Measurements from ENCODE around the gene PPRC1.

The PPRC1 gene

DNA sequence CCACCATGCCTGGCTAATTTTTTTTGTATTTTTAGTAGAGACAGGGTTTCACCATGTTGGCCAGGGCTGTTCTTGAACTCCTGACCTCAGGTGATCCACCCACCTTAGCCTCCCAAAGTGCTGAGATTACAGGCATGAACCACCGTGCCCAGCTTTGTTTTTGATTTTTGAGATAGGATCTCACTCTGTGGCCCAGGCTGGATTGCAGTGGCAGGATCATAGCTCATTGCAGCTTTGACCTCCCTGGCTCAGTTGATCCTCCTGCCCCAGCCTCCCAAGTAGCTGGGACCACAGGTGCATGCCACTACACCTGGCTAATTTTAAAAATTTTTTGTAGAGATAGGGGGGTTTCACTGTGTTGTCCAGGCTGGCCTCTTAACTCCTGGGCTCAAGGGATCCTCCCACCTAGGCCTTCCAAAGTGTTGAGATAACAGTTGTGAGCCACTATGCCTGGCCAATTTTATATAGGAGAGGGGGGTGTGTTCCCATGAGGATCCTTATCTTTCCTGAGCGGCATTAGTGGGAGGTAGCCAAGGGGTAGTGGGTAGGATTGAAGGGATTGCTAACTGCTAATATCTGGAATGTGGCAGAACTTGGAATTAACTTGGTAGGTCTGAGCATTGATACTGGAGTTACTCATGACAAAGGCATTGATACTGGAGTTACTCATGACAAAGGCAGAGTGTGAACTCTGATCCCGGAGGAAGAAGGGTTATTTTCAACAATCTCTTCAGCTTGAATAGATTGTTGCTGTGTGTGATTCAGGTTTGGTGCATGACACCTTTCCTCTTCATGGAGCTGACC lies 18.3 kb downstream of the PPRC1 start:
- no peak for DNase-seq

DNA sequence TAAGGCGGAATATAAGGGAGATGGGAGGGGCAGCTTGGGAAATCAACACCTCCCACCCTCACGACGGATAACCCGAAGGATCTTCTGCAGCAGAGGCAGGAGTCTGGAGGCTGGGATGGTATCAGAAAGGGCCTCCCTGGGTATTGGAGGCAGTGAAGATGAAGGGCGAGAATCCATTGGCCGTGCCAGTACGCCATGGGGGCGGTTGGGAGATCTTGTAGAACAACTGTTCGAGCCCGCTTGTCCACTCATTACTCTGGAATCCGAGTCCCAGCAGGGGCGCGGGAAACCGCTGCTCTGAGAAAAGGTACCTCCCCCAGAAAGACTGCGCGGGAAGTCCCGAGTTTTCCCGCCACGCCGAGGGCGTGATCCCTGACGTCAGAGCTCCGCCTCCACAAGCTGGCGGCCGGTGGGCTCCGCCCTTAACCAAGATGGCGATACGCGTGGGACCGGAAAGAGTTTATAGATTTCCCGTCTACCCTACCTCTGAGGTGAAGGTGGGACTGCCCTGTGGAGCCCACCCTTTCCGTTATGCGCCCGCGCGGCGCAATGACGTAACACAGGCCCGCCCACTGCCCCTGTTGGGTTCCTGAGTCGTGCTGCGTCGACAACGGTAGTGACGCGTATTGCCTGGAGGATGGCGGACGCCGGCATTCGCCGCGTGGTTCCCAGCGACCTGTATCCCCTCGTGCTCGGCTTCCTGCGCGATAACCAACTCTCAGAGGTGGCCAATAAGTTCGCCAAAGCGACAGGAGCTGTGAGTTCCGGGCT lies 19.1 kb downstream of the PPRC1 start, which contains the start of gene NOLC1:
Gene NOLC1 (plus strand): TSS at position 616 of the 771 bp plus-strand sequence. CDS start 22 bp downstream, at position 638.
- DNase-seq = peak; percentile 100

DNA sequence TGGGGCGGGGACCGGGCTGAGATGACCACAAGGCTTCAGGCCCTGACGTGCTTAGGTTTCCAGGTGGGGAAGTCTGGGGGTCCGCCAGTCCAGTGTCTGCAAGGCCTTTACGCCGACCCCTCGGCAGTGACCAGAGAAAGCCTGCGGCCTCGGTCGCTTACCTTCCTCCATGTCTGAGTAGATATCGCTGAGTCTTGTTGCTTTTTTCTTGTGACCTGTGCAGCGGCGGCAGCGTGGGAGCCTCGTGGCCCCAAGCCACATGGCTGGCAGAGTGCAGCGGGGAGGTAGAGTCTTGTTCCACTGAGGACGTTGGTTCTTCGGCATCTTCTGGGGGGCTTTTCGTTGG lies 19.7 kb downstream of the PPRC1 start:
- DNase-seq = peak; percentile 71

DNA sequence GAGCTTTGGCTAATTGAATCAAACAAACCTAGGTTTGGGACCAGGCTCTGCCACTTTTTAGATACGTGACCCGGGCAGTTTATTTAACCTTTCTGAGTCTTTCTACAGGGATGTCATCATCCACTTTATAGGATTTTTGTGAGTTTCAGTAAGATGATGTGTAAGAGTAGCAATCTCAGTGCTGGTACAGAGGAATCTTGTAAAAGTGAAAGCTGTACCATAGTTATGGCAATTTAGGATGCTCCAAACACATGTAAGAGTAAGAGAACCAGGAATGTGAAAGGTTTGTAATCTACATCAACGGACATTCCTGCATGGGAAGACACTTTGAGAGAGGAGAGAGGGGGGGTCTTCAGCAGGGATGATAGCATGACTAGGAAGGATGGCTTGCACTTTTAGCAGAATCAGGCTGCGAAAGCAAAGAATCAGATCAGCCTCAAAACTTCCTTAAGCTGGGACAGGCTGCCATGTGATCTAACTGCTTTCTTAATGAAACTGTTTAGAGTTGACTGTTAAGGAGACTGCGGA lies 20.3 kb downstream of the PPRC1 start:
- no peak for DNase-seq

DNA sequence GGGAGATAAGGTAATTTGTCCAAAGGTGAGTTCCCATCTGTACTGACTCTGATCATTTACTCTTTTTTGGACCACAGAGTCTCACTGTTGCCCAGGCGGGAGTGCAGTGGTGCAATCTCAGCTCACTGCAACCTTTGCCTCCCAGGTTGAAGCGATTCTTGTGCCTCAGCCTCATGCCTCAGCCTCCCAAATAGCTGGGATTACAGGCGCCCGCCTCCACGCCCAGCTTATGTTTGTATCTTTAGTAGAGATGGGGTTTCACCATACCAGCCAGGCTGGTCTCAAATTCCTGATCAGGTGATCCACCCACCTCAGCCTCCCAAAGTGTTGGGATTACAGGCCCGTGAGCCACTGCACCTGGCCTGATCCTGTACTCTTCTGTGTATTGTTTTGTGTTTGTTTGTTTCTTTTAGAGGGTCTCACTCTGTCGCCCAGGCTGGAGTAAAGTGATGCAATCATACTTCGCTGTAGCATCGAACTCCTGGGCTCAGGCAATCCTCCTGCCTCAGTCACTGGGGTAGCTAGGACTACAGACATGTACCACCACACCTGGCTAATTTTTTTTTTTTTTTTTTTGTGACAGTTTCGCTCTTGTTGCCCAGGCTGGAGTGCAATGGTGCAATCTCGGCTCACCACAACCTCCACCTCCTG lies 21.8 kb downstream of the PPRC1 start:
- DNase-seq = no peak

DNA sequence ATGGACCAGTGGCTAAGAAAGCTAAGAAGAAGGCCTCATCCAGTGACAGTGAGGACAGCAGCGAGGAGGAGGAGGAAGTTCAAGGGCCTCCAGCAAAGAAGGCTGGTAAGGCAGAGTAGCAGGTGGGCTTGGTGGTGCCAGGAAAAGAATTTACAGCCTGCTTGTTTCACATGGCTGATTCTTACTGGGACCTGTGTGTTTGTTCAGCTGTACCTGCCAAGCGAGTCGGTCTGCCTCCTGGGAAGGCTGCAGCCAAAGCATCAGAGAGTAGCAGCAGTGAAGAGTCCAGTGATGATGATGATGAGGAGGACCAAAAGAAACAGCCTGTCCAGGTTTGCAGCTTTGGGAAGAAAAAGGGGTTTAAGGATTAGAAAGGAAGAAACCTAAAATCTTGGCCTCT lies 24.4 kb downstream of the PPRC1 start:
- DNase-seq = no peak

DNA sequence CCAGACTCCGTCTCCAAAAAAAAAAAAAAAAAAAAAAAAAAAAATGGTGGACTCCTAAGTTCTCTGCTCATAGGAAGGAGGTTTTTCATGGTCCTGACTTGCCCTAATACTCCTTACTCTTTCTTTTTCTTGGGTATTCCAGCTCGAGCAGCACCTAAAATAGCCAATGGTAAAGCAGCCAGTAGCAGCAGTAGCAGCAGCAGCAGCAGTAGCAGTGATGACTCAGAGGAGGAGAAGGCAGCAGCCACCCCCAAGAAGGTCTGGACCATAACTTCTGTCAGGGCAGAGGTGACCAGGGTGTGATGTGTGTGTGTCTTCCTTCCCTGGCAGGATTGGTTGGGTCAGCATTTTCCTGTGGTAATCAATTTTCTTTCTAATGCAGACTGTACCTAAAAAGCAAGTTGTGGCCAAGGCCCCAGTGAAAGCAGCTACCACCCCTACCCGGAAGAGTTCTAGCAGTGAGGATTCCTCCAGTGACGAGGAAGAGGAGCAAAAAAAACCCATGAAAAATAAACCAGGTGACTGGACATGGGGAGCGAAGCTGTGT lies 26.3 kb downstream of the PPRC1 start:
- DNase-seq = no peak

DNA sequence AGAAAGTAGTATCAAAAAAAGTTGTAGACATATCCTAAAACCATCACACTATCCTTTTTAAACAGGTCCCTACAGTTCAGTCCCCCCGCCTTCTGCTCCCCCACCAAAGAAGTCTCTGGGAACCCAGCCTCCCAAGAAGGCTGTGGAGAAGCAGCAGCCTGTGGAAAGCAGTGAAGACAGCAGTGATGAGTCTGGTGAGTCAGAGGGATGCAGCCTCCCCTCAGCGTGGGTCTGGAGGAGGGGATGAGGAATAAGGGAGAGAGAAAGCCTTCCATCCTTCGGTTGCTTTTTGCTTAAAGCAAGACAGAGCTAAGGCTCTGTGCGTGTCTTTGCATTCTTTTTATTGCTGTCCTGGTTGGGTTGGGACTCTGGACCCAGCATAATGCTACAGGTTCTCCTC lies 27.0 kb downstream of the PPRC1 start:
- no peak for DNase-seq

DNA sequence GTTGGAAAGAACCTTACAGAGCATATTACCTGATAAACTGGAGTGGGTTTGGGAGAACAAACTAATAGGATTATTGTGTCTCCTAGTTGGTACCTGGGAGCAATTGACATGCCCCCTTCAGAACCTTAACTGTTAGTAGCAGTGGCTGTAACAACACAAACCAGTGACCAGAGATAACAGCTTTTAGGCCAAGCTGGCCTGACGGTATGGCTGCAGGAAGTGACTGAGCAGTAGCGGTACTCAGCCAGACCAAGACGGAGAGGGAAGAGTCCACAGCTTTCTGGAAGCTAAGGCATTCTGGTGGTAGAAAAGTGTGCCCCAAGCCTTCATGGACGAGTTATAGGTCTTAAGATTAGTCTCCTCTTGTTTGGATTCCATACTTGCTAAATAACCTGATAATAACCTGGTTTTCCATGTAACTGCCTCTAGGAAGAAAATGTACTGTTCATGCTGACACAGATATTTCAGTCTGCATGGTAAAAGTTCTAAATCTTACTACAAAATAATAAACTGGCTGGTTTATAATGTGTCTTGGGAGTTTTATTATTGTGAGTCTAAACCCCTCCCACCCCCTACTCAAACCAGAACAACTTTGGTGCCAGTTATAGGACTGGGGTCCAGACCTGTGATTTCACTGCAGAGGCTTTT lies 30.6 kb downstream of the PPRC1 start:
- no peak for DNase-seq

DNA sequence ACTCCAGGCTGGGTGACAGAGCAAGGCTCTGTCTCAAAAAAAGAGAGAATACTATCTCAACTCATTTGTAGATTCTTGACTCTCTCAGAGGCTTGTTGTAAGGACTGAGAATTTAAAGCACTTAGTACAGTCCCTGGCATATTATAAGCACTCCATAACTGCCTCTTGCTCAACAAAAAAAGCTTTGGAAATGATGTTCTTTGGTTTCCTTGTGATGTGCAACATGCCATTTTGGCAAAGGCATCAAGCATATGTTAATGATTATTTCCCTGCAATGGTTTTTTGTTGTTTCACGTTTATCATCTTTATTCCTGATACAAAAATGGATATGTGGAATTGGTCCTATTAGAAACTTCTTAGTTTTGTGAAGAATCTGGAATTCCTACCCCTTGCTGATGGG lies 35.0 kb downstream of the PPRC1 start:
- DNase-seq = no peak

DNA sequence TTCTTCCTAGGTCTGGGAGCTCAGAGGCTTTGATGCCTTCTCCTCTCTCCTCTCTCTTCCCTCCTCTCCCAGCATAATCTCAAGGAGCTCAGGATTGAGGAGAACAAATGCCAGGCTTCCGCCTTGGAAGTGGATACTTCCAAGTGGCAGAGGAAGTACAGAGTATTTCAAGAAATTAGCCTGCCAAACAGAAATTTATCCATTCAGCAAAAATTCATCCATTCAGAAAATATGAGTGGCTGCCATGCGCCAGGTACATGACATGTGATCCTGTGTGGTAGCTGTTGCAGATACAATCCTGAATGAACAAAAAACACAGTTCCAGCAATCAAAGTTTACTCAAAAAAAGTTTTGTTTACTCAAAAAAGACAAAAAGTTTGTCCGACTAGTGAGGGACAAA lies 37.8 kb downstream of the PPRC1 start:
- DNase-seq = no peak

DNA sequence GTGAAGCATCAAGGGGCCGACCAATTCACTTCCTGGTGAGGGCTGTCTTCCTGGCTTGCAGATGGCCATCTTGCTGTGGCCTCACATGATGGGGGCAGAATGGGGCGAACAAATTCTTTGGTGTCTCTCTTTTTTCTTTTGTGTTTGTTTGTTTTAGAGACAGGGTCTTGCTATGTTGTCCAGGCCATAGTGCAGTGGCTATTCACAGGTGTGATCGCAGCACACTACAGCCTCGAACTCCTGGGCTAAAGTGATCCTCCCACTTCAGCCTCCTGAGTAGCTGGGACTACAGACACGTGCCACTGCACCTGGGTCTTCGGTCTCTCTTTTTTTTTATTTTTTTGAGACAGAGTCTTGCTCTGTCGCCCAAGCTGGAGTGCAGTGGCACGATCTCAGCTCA lies 39.4 kb downstream of the PPRC1 start:
- DNase-seq = no peak

DNA sequence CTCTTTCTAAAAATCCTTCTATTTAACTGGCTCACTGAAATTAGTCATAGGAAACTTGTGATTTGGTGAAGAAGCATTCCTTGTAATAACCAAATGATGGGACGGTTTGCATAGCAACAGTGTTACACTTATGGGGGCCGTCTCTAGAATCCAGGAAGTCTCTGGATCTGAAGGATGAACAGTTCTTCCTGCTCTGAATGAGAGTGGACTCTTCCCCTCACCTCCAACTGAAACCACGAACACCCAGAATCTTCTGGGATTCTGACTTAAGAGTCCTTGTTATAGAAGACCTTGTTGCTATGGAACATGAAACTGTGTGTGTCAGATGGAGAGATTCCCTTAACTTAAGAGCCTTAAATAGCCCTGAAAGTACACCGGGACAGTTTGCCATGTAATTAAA lies 42.6 kb downstream of the PPRC1 start:
- DNase-seq = no peak

DNA sequence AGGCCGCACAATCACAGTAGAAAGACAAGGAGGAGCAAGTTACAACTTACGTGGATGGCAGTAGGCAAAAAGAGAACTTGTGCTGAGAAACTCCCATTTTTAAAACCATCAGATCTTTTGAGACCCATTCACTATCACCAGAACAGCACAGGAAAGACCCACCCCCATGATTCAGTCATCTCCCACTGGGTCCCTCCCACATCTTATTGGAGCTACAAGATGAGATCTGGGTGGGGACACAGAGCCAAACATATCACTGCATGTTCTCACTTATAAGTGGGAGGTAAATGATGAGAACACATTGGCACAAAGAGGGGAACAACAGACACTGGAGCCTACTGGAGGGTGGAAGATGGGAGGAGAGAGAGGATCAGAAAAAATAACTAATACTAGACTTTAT lies 51.8 kb downstream of the PPRC1 start:
- no peak for DNase-seq

DNA sequence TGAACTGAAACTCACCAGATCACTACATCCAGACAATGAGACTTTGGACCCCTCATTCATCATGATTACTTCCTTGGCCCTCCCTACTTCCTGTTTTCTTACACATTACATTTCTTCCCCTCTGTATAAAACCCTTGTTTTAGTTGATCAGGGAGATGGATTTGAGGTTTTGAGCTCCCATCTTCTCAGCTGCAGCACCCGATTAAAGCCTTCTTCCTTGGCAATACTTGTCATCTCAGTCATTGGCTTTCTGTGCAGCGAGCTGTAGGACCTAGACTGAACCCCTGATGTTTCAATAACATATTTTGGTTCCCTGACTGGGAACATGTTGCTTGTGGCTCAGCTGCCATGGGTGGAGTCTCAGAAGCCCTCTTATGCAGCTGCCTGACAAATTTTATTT lies 52.4 kb downstream of the PPRC1 start:
- no peak for DNase-seq

DNA sequence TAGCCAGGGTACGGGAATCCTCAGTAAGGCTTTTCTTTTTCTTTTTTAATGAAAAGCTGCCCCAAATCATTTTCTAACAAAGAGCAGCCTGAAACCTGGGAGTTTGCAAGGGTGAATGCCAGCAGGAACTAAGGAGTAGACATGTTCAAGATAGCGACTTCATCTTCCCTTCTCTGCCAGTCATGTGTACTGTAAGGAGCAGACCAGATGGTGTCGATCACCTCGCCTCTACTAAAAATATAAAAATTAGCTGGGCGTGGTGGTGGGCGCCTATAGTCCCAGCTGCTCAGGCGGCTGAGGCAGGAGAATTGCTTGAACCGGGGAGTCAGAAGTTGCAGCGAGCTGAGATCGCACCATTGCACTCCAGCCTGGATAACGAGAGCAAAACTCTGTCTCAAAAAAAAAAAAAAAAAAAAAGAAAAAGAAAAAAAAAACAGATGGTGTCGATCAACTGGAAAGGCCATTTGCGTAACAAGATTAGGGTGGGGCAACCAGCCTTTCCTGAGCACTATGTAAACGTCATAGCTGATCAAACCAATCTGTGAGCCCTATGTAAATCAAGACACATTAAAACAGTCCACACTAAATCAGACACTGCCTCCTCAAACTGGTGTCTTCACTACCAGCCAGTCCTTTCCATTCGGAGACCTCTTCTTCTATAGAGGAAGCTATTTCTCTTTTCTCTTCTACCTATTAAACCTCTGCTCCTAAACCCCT lies 53.1 kb downstream of the PPRC1 start:
- no peak for DNase-seq

DNA sequence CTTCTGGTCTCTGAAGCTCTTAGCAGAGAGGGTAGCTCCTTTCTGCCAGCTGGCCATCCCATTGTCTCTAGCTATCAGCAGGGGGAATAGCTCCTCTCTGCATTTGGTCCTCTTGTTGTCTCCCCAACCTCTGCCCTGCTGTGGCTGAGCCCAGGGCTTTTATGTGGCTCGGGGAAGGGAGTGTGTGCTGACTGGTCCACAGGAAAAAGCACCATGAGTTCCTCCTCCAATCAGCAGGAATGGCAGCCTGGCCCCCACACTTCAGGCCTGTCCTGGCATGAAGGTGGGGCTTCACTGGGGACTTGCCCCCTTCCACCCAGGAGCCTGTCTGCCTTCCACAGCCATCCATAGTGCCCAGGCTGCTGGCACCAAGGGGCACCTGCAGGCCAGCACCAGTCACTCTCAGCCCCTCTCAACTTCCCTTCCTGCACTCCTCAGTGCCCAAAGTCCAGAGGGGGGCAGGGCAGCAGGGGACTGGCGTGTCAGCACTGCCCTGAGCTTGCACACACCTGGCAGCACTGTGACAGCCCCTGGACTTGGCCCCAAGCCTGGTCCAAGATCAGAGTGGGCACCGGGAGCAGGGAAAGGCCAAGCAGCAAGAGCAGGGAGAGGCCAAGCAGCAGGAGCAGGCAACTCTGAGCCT lies 55.6 kb downstream of the PPRC1 start:
- DNase-seq = no peak

DNA sequence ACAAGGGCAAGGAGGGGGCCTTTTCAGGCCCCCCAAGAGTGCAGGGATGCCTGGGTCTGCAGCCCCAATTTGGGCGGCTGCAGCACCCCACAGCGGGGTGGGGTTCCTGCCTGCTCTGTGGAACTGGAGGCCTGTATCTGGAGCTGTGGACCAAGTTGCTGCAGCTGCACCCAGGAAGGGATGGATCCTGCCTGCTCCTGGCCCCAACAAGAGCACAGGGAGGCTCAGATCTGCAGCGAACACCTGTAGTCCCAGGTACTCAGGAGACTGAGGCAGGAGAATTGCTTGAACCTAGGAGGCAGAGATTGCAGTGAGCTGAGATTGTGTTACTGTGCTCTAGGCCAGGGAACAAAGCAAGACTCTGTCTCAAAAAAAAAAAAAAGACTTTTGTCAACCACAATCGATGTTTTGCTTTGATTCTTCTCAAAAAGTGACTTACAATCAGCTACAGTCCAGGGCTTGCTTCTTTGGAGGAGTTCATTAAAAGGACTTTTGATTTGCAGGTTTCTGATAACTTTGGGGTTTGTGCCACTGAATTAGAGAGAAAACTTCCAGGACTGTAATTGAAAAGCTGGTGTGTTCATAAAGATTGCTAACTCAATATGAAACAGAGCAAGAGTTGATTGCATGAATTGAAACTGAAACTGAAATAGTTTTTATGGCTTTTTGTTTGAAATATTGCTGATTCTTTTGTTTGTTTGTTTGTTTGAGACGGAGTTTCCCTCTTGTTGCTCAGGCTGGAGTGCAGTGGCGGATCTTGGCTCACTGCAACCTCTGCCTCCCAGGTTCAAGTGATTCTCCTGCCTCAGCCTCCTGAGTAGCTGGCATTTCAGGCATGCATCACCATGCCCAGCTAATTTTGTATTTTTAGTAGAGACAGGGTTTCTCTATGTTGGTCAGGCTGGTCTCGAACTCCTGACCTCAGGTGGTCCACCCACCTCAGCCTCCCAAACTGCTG lies 56.4 kb downstream of the PPRC1 start:
- DNase-seq = peak; percentile 13

DNA sequence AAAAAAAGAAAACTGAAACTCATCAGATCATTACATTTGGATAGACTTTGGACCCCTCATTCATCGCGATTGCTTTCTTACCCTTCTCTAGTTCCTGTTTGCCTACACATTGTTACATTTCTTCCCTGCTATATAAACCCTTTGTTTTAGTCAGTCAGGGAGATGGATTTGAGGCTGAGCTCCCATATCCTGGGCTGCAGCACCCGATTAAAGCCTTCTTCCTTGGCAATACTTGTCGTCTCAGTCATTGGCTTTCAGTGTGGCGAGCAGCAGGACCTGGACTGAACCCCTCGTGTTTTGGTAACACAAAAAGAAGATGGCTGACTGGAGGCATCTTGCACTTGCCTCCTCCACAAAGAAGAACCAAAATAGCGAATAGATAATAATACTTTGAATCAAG lies 59.1 kb downstream of the PPRC1 start:
- no peak for DNase-seq

DNA sequence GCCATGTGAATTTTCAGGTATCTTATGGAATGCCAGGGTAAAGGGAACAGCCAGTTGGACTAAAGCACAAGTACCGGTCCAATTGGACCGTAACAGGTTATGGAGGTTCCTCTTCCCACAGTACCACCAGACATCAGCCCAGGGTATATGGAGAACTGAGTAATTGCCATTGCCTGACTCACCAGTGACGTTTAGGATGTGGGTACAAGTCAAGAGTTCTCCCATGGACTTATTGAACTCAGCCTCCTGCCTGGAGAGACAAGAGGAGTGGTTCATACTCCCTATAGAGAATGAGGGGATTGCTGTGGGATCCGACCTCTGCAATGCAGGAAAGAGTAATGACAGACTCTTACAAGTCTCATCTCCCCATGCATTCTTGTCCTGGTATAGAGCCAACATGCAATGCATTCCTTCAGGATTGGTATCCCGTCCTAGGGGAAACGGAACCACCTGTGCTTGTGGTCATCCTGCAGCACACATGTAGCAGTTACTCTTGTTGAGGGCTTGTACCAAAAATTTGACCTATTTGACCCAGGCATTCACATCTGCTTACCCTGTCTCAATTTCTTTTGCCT lies 62.5 kb downstream of the PPRC1 start:
- no peak for DNase-seq

All from activated CD4-positive, alpha-beta T cell treated with anti-CD3 and anti-CD28 coated beads for 48 hours (primary cell).